KMS-11 (cell line): Measurements from ENCODE around the gene PPP1R12C.

Experiments used
- H2AFZ ChIP-seq: fragments of 200-600 bp; sonication (generic); 2 replicates; pipeline ENCODE4 v1.6.1; 2016; ENCODE audit warnings: antibody characterized with exemption, mixed run types, low read depth
- H3K27ac ChIP-seq: fragments of 200-600 bp; sonication (generic); 2 replicates; pipeline ENCODE4 v1.6.1; 2016; ENCODE audit warnings: mild to moderate bottlenecking, mixed run types
- H3K27me3 ChIP-seq: fragments of 200-600 bp; sonication (generic); 2 replicates; pipeline ENCODE4 v1.6.1; 2017; ENCODE audit warnings: mild to moderate bottlenecking, low read depth, mixed run types, moderate library complexity; ENCODE audit not compliant: insufficient read depth
- H3K36me3 ChIP-seq: fragments of 200-600 bp; sonication (generic); 2 replicates; pipeline ENCODE4 v1.6.1; 2017; ENCODE audit warnings: mild to moderate bottlenecking, mixed run types; ENCODE audit not compliant: insufficient read depth
- H3K4me1 ChIP-seq: fragments of 200-600 bp; sonication (generic); 2 replicates; pipeline ENCODE4 v1.6.1; 2016; ENCODE audit warnings: mild to moderate bottlenecking, low read depth, mixed run types; ENCODE audit not compliant: poor library complexity, severe bottlenecking
- H3K4me2 ChIP-seq: fragments of 200-600 bp; sonication (generic); 2 replicates; pipeline ENCODE4 v1.7.0; 2016; ENCODE audit warnings: mild to moderate bottlenecking, mixed run types
- H3K4me3 ChIP-seq: fragments of 200-600 bp; sonication (generic); IDR thresholded peaks from 2 replicates; pipeline ENCODE4 v1.6.1; 2017; ENCODE audit warnings: low read depth, low read length, mixed read lengths; ENCODE audit not compliant: insufficient read depth
- H3K79me2 ChIP-seq: fragments of 200-600 bp; sonication (generic); 2 replicates; pipeline ENCODE4 v1.6.1; 2016; ENCODE audit warnings: low read depth, mixed run types; ENCODE audit not compliant: insufficient read depth
- H3K9ac ChIP-seq: fragments of 200-600 bp; sonication (generic); 2 replicates; pipeline ENCODE4 v1.6.1; 2016; ENCODE audit warnings: mild to moderate bottlenecking, mixed run types
- H4K20me1 ChIP-seq: fragments of 200-600 bp; sonication (generic); 2 replicates; pipeline ENCODE4 v1.6.1; 2016; ENCODE audit warnings: mild to moderate bottlenecking, mixed run types; ENCODE audit not compliant: insufficient read depth
- TF ChIP-seq, protein P1 (sequence below): fragments of 200-600 bp; sonication (generic); conservative IDR thresholded peaks from 2 replicates; pipeline ENCODE4 v1.6.1; 2017; ENCODE audit warnings: low read depth, mild to moderate bottlenecking, antibody characterized with exemption, low read length, moderate library complexity, mixed read lengths

The PPP1R12C gene

DNA sequence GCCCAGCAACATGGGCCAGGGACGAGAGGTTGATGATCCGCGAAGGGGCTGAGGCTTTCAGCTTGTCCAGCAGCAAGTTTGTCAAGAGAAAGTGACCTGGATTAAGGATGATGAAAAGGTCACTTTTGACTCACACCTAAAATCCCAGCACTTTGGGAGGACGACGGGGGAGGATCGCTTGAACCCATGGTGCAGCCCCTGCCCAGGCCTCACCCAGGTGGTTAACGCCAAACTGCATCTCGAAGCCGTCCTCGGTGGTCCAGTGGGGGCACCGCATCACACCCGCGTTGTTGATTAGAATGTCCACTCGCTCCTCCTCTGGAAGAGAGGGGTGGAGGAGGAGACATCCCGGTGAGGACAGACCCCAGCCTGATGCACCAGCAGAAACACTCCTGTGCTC is 69.0 kb downstream of the PPP1R12C start:
- H2AFZ ChIP-seq, result no peak overlapping the region
- no peak overlapping the region for H3K4me2 ChIP-seq
- H3K9ac ChIP-seq, result no peak overlapping the region
- no peaks in the 10 kb centered on the region for H4K20me1 ChIP-seq
- no peaks in the 10 kb centered on the region for H3K36me3 ChIP-seq
- TF ChIP-seq, protein P1, sequence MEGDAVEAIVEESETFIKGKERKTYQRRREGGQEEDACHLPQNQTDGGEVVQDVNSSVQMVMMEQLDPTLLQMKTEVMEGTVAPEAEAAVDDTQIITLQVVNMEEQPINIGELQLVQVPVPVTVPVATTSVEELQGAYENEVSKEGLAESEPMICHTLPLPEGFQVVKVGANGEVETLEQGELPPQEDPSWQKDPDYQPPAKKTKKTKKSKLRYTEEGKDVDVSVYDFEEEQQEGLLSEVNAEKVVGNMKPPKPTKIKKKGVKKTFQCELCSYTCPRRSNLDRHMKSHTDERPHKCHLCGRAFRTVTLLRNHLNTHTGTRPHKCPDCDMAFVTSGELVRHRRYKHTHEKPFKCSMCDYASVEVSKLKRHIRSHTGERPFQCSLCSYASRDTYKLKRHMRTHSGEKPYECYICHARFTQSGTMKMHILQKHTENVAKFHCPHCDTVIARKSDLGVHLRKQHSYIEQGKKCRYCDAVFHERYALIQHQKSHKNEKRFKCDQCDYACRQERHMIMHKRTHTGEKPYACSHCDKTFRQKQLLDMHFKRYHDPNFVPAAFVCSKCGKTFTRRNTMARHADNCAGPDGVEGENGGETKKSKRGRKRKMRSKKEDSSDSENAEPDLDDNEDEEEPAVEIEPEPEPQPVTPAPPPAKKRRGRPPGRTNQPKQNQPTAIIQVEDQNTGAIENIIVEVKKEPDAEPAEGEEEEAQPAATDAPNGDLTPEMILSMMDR, result no peak
- H3K27ac ChIP-seq, result no peak overlapping the region
- no peaks in the 10 kb centered on the region for H3K4me1 ChIP-seq
- H3K27me3 ChIP-seq, result peaks cover 2% of the 10 kb centered on the region; the same call in 1 of the 2 replicates
- no peaks in the 10 kb centered on the region for H3K79me2 ChIP-seq
- H3K4me3 ChIP-seq, result no peak overlapping the region

DNA sequence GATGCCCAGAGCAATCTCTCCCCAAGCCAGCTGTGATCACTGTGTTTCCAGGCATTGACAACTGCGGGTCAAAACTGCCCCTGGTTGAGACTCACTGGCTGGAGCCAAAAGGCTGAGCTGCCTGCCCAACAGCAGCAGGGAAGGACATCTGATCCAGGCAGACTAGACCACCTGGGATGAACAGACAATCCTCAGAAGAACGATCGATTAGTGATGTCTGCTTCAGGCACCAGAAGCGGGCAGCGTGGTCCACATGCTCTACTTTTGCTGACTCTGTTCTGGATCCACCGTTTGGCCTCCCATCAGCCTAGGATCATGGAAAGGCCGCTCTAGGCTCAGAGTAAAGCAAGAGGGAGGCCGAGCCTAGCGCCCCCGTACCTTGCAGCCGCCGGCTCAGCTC is 69.5 kb downstream of the PPP1R12C start:
- Histone ChIP-seq H3K9ac (no peak overlapping the region), H3K27ac (no peak overlapping the region), H3K4me2 (no peak overlapping the region), H3K27me3 (peaks cover 2% of the 10 kb centered on the region; the same call in 1 of the 2 replicates), H3K36me3 (no peaks in the 10 kb centered on the region), H3K4me3 (no peak overlapping the region), H2AFZ (no peak overlapping the region), H3K4me1 (no peaks in the 10 kb centered on the region), H4K20me1 (no peaks in the 10 kb centered on the region), H3K79me2 (no peaks in the 10 kb centered on the region)
- TF ChIP-seq, protein P1, result no peak

DNA sequence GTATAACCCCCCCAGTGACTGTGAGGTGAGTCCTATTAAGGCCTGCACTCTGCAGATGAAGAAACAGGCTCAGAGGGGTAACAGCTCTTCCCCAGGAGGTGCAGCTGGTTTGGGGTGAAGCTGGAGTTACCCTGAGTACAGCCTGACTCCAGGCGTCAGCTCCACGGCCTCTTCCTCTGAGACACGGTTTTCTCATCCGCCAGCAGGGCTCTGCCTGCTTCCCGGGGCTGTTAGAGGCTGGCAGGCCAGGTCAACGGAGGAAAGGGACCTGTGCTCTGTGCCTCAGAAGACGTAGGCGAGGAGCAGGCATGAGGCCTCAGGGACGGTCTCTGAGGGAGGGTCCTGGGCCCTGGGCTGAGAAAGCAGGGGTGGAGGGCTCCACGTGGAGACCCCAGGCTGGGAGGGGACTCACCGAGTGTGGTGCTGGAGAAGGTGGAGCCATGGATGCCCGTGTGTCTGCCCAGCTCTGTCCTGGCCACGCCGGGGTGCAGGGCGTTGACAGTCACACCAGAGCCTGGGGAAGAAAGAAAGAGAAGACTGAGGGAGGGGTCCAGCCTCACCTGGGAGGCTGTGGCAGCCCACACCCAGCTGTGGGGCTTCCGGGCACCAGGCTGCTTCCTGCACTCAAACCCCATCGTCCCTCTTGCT is 70.3 kb downstream of the PPP1R12C start:
- Histone ChIP-seq H3K4me3 (no peak overlapping the region), H3K9ac (no peak overlapping the region), H2AFZ (no peak overlapping the region), H3K27me3 (0 out of 2 replicates have a peak, but pooled peaks cover 2% of the 10 kb centered on the region), H3K79me2 (no peaks in the 10 kb centered on the region), H4K20me1 (no peaks in the 10 kb centered on the region), H3K27ac (no peak overlapping the region), H3K4me2 (no peak overlapping the region), H3K4me1 (no peaks in the 10 kb centered on the region), H3K36me3 (no peaks in the 10 kb centered on the region)
- TF ChIP-seq, protein P1, result no peak

- Histone ChIP-seq H3K4me3 (no peak overlapping the region), H3K27ac (no peak overlapping the region), H4K20me1 (no peaks in the 10 kb centered on the region), H3K36me3 (no peaks in the 10 kb centered on the region), H3K27me3 (no peaks in the 10 kb centered on the region), H3K4me1 (no peaks in the 10 kb centered on the region), H3K4me2 (no peak overlapping the region), H2AFZ (no peak overlapping the region), H3K9ac (no peak overlapping the region), H3K79me2 (no peaks in the 10 kb centered on the region)
- TF ChIP-seq, protein P1, result no peak
These were observed 72.4 kb downstream of the PPP1R12C start for GRCh38 chr19:55044771-55045716.
